Stimulated activated CD8-positive, alpha-beta memory T cell treated with anti-CD3 and anti-CD28 coated beads, Interleukin-7, amount 100 ng/mL, for 4 hours (primary cell): ENCODE measurements around the gene DNLZ.

Experiments
- DNase-seq, 2 donors: peaks; one replicate each; pipeline ENCODE4 v3.0.0-alpha.2; 2020; ENCODE audit warnings: low read depth in 2 of 2

The DNLZ gene

GRCh38 chr9:136396219-136396515 is 32.6 kb upstream of the DNLZ start:
- no peak for DNase-seq

DNA sequence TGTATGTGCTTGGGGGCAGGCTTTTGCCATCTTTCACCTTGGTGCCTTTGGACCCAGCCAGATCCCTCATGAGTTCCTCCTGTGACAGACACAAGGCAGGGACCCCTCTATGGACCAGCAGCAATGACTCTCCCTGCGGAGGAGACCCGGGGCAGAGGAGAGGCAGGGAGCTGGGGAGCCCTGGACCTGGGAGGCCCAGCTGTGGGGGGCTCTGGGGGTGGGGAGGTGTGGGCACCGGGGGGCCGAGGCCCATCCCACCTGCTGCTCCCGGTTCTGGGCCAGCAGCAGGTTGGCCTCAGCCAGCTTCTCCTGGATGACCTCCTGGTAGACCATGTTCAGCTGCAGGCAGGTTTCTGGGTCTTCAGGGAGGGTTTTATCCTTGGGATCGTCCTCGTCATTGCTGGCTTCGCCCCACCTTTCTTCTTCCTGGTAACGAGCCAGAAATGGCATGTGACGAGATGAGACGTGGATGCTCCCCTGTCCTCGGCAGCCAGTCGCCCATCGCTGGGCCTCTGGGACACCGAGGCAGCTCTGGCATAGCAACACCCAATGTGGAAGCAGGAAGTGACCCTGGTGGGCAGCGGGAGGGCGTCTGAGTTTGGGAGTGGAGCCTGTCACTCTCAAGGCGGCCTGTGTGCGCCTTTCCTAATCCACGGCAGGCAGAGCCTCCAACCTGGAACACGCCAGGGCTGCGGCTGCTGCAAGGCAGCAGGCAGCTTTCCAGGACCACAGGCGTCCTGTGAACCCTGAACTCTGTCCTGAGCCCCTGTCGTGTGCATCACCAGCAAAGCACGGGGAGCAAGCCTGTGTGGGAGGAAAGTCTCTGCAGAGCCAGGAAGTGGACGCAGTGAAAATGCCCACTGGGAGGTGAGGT is 32.0 kb upstream of the DNLZ start:
- no peak for DNase-seq

GRCh38 chr9:136395020-136395340 is 31.4 kb upstream of the DNLZ start:
- no peak for DNase-seq

GRCh38 chr9:136394312-136395019 is 30.9 kb upstream of the DNLZ start:
- no peak for DNase-seq

DNA sequence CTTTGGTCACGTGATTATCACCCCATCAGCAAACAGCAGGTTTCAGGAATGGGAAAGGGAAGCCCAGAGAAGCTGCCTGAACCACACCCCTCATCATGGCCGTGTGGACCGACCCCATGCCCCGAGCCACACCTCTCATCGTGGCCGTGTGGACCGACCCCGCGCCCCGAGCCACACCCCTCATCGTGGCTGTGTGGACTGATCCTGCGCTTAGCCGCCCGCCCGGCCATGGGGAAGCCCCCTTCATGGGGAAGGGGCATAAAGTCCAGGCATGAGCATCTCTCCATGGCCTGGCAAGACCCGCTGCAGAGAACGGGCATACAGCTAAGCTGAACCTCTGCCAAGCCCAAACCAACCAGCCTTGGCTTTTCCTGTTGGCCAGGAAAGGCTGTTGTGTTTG is 30.0 kb upstream of the DNLZ start:
- DNase-seq, result no peak

DNA sequence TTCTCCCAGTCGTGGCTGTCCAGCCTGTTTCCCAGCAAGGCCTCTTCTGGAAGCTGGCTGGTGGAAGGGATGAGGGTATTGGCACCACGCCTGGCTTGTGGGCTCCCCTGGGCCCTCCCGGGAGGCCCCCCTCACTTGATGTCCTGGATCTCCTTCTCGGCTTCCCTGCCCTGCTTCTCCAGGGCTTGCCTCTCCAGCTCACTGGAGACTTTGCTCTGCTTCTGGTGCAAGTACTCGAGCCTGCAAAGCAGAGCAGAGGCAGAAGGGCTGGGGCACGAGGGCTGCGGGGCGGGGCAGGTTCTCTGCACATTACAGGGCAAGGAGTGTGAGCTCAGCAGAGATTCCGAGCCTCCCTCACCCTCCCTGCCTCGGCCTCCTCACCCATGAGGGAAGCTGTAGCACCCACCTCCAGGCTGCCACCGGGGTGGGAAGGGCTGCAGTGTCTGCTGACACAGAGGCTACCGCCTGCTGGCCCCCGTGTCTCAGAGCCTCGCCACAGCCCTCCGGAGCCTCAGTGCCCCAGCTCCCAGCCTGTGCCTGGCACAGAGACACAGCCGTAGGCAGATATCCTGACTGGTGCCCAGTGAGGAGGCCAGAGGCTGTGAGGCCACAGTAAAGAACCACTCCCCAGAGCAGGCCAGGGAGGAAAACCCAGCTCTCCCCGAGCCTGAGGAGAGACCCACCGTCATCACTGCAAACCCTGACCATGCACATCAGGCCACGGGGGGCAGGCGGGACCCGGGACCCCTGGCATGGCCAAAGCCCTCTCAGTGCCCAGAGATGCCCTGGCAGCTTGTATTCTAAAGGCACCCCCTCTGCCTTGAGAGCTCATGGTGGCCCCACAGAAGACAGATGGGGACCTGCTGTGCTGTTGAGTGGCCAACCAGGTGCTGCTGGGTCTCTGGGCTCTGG is 29.2 kb upstream of the DNLZ start:
- DNase-seq, result no peak

GRCh38 chr9:136391737-136392537 is 28.4 kb upstream of the DNLZ start:
- DNase-seq, result no peak

- no peak for DNase-seq
These were observed 25.9 kb upstream of the DNLZ start for GRCh38 chr9:136389396-136389795.

- DNase-seq, result no peak
These were observed 23.7 kb upstream of the DNLZ start for GRCh38 chr9:136387217-136387616.

GRCh38 chr9:136386018-136386417 is 22.5 kb upstream of the DNLZ start:
- DNase-seq, result no peak

GRCh38 chr9:136385015-136385414 is 21.5 kb upstream of the DNLZ start:
- peak in 1 of 2 donors; percentile 17 for DNase-seq

DNA sequence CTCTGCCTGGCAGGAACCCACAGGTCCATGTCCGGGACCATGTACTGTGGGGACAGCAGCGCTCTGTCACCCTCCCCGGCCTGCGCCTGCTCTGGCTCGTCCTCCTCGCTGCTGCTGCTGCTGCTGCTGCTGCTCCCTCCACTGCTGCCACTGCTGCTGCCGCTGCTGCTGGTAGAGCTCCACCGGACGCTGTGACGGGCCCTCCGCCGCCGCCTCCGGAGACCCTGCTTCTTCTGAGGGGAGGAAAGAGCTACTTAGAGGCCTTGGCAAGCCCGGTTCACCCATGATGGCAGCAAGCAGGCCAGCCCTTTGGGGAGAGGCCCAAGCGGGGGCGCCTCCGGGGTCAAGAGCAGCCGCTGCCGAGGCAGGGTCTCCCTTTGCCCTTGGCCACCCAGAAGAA is 19.9 kb upstream of the DNLZ start:
- no peak for DNase-seq

DNA sequence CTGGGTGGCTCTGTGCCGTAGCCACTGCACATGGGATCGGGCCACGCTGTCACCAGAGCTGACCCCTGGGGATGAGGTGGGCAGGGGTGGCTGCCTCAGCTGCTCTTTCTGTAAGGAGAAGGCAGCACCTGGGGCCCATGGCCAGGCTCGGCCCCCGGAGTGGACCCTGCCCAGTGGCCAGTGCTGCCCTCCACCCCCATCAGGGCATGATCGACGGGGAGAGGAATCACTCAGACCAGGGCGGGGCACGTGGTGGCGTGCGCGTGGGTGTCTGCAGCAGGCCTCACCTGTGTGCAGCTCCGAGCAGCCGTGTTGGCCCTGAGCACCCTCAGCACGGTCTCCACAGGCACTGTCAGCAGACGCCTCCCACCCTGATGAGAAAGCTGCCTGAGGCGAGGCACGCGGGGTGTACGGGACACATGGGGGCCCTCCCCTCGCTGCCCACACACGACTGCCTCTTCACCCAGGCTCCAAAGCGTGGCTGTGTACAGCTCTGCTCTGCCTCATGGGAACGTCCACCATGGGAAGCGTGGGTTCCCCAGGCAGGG is 18.5 kb upstream of the DNLZ start:
- DNase-seq, result no peak

- DNase-seq, result no peak
These were observed 17.8 kb upstream of the DNLZ start for GRCh38 chr9:136381311-136381710.

- DNase-seq, result no peak
These were observed 16.8 kb upstream of the DNLZ start for GRCh38 chr9:136380381-136380780.

- DNase-seq, result no peak
These were observed 16.3 kb upstream of the DNLZ start for GRCh38 chr9:136379891-136380290.

- no peak for DNase-seq
These were observed 15.9 kb upstream of the DNLZ start for GRCh38 chr9:136379401-136379800.

DNA sequence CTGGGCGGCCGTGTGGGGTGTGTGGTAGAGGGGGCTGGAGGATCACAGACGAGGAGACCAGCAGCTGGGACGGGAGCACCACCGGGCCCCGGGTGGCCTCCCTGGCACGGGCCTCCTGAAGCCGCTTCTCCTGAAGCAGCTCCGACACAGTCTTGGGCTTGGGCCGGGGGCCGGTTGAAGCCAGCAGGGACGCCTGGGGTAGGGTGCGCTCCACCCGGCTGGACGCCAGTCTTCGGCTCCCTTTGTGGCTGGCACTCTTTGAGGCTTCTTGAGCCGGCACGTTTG is 15.4 kb upstream of the DNLZ start:
- DNase-seq, result no peak

DNA sequence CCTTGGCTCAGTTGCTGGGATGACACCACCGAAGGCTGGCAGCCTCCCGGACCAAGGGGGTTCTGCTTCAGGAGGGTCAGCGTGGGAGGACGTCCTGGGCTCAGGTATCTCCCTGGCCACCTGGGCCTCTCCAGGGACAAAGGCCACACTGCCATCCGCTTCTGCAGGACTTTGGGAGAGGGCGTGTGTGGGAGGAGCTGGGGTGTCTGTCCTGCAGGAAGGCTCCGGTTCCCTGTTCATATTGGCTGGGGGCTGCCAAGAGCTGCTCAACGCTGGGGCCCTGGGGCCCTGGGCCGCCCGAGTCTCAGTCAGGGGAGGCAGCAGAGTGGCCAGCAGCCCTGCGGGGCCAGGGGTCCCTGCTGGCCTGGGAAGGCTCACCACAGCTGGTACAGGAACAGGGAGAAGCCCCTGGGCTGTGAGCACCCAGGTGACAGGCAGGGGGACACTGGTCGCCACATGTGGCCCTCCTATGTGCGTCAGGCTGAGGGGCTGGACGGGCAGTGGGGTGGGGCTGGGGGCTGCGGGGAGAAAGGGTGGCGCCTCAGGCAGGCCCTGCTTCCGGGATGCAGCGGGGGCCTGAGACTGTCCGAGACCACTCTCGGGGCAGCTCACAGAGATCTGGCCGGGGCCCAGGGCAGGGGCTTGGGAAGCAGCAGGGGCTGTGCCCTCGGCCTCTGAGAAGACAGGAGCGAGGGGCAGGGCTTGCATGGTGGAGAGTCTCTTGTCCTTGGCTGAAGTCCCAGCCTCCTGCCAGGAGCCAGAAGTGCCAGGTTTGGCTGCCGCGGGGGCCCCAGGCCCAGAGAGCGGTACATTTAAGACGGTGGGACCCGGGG is 14.8 kb upstream of the DNLZ start:
- DNase-seq, result no peak

- DNase-seq, result no peak
These were observed 14.0 kb upstream of the DNLZ start for GRCh38 chr9:136377341-136378169.
